Calu3 (cell line): ENCODE results near the gene DLK1. TPM values are rescaled to one million over a fixed set of nuclear protein-coding genes. Genes with fewer than 3 reads are reported as not detected.

Experiments
- BruUV-seq: library from RNA; stranded (reverse); fragments of 400-500 nt; replicated peaks from 2 replicates; lab custom pipeline; 2021; lab: Mats Ljungman, UMichigan
- CTCF ChIA-PET: fragments of 300-600 bp; sonication (Branson Sonifier 250); formaldehyde crosslinking; loops from one replicate; lab custom pipeline; 2022; ENCODE audit warnings: antibody characterized with exemption; lab: Charles Lee
- DNase-seq: peaks from one replicate; pipeline ENCODE4 v3.0.0; 2022
- H3K27ac Mint-ChIP-seq: one replicate; pipeline ENCODE4 v1.8.0; 2022; ENCODE audit warnings: mixed read lengths; ENCODE audit not compliant: unreplicated experiment
- H3K27me3 Mint-ChIP-seq: one replicate; pipeline ENCODE4 v1.8.0; 2022; ENCODE audit warnings: mixed read lengths; ENCODE audit not compliant: unreplicated experiment
- H3K36me3 Mint-ChIP-seq: one replicate; pipeline ENCODE4 v1.8.0; 2022; ENCODE audit warnings: mild to moderate bottlenecking, moderate library complexity, mixed read lengths; ENCODE audit not compliant: insufficient read depth, unreplicated experiment
- H3K4me1 Mint-ChIP-seq: one replicate; pipeline ENCODE4 v1.8.0; 2022; ENCODE audit warnings: mild to moderate bottlenecking, low read depth, mixed read lengths; ENCODE audit not compliant: unreplicated experiment
- H3K4me3 Mint-ChIP-seq: one replicate; pipeline ENCODE4 v1.8.0; 2022; ENCODE audit warnings: mild to moderate bottlenecking, low read depth, moderate library complexity, mixed read lengths; ENCODE audit not compliant: unreplicated experiment
- H3K9me3 Mint-ChIP-seq: one replicate; pipeline ENCODE4 v1.8.0; 2022; ENCODE audit warnings: low read depth, mixed read lengths; ENCODE audit not compliant: unreplicated experiment
- CTCF ChIP-seq: fragments of 200-600 bp; IDR thresholded peaks from one replicate; pipeline ENCODE4 v1.8.0; 2022; ENCODE audit warnings: antibody characterized with exemption; ENCODE audit not compliant: unreplicated experiment
- intact Hi-C: fragments of 100-400 bp; cut with micrococcal nuclease; formaldehyde crosslinking; loops from one replicate; pipeline ENCODE4 v1.10.0; 2022; ENCODE audit not compliant: unreplicated experiment
- total RNA-seq: library from RNA; stranded (reverse); gene quantifications from 2 replicates; pipeline ENCODE4 v1.2.3, GENCODE V29; 2022

Gene DLK1
- total RNA-seq, 1 experiment from 2014 or later = not detected

- BruUV-seq = no TSS peak
- no peak overlapping the region for H3K4me3 Mint-ChIP-seq
- no peaks in the 10 kb centered on the region for H3K36me3 Mint-ChIP-seq
- H3K27ac Mint-ChIP-seq = no peak overlapping the region
- no peaks in the 10 kb centered on the region for H3K27me3 Mint-ChIP-seq
- CTCF ChIA-PET = interaction anchor here (0.5 kb wide), 1 partner anchor 314 kb away, joined by 3 read pairs; no protein-coding TSS in a partner anchor
- no peak for TF ChIP-seq CTCF
- no peak for DNase-seq
- intact Hi-C loops = no loop called here
- H3K9me3 Mint-ChIP-seq = no peaks in the 10 kb centered on the region
- no peaks in the 10 kb centered on the region for H3K4me1 Mint-ChIP-seq
Observed at GRCh38 chr14:100754020-100754419, 27.3 kb downstream of the DLK1 start.

- Mint-ChIP-seq H3K4me1 (no peaks in the 10 kb centered on the region), H3K27me3 (no peaks in the 10 kb centered on the region), H3K9me3 (no peaks in the 10 kb centered on the region), H3K27ac (no peak overlapping the region), H3K36me3 (no peaks in the 10 kb centered on the region), H3K4me3 (no peak overlapping the region)
- CTCF ChIA-PET = interaction anchor here (0.6 kb wide), 1 partner anchor 1005 kb away, joined by 3 read pairs; no protein-coding TSS in a partner anchor
- no peak for DNase-seq
- TF ChIP-seq CTCF = no peak
- intact Hi-C loops = no loop called here
- BruUV-seq = no TSS peak
Observed at GRCh38 chr14:100755649-100756048, 29.0 kb downstream of the DLK1 start.

- Mint-ChIP-seq H3K9me3 (no peaks in the 10 kb centered on the region), H3K27me3 (peaks cover 22% of the 10 kb centered on the region), H3K4me1 (peaks cover 14% of the 10 kb centered on the region), H3K36me3 (no peaks in the 10 kb centered on the region), H3K4me3 (no peak overlapping the region), H3K27ac (peak overlapping the region; percentile 48)
- CTCF ChIA-PET = interaction anchor here (0.8 kb wide), 1 partner anchor 99 kb away, joined by 3 read pairs; no protein-coding TSS in a partner anchor
- no peak for DNase-seq
- no peak for TF ChIP-seq CTCF
- no TSS peak for BruUV-seq
- intact Hi-C loops = no loop called here
Observed at GRCh38 chr14:100761481-100761880, 34.8 kb downstream of the DLK1 start.

- DNase-seq = no peak
- BruUV-seq = no TSS peak
Observed at GRCh38 chr14:100762089-100762515, 35.4 kb downstream of the DLK1 start.

More at GRCh38 chr14:100762089-100762515, 35.4 kb downstream of the DLK1 start:
- peaks cover 14% of the 10 kb centered on the region for H3K4me1 Mint-ChIP-seq
- CTCF ChIA-PET = no interaction called here
- no peak for TF ChIP-seq CTCF
- no peaks in the 10 kb centered on the region for H3K9me3 Mint-ChIP-seq
- intact Hi-C loops = no loop called here
- H3K36me3 Mint-ChIP-seq = no peaks in the 10 kb centered on the region
- H3K27me3 Mint-ChIP-seq = peaks cover 29% of the 10 kb centered on the region
- H3K27ac Mint-ChIP-seq = peak overlapping the region; percentile 48
- H3K4me3 Mint-ChIP-seq = no peak overlapping the region
